GM18951 (cell line): ENCODE measurements around the gene SLC39A1.
"Not testable (repeated sequence)": the region's sequence is repeated elsewhere in the genome, so short reads cannot be mapped to it uniquely, and the experiment has no call there.

ENCODE experiments used
- POLR2A ChIP-seq: IDR thresholded peaks from 4 replicates; pipeline ENCODE4 v1.6.1; 2011; ENCODE audit warnings: mild to moderate bottlenecking; ENCODE audit not compliant: insufficient read length, insufficient read depth; ENCODE audit errors: extremely low read depth
- in situ Hi-C: fragments of 300-500 bp; cut with MboI; formaldehyde crosslinking; loops from one replicate; pipeline ENCODE4 v1.12.0; 2022; ENCODE audit warnings: low sequenced_read_pairs, mixed read lengths, inconsistent platforms; ENCODE audit not compliant: unreplicated experiment

Gene SLC39A1, protein sequence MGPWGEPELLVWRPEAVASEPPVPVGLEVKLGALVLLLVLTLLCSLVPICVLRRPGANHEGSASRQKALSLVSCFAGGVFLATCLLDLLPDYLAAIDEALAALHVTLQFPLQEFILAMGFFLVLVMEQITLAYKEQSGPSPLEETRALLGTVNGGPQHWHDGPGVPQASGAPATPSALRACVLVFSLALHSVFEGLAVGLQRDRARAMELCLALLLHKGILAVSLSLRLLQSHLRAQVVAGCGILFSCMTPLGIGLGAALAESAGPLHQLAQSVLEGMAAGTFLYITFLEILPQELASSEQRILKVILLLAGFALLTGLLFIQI

DNA sequence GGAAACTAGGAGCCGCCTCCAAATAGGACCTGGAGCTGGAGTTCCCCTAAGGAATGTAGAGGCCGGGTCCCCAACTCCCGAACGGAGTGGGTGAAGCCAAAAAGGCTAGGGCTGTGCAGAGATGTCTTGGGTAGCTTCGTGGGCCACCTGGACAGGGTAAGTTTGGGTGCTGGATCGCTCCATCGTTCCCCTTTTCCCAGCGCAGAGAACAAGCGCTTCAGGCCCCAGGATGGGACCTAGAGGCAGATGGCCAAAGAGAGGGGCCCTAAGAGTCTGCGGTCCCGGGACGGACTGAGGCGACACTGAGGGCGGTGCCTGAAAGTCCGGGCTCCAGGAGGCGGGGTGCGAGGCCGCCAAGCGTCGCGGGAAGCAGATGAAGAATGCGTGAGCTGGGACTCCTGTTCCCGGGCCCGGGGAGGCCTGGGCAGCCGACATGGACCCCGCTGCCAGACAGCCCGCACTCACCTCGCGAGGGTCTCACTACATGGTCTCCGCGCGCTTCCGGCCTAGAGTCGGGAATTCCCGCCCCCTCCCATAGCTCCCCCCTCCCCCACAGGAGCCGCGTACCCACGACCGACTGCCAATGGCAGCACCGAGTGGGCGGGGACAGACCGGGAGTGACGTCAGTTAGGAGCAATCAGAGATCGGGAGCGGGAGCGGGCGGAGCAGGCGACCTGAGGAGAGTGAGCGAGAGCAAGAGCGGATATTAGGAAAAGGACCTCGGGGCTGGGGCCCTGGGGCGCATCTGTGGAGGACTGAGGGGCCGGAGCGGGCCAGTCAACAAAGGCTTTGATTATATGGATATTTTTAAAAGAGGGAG, at the start of gene SLC39A1:
SLC39A1 (minus strand) TSS at position 508 of the 820 bp plus-strand sequence. CDS start 822 bp downstream, outside the sequence.
- in situ Hi-C loops, result no loop called here
- TF ChIP-seq POLR2A, result peak; percentile 84

DNA sequence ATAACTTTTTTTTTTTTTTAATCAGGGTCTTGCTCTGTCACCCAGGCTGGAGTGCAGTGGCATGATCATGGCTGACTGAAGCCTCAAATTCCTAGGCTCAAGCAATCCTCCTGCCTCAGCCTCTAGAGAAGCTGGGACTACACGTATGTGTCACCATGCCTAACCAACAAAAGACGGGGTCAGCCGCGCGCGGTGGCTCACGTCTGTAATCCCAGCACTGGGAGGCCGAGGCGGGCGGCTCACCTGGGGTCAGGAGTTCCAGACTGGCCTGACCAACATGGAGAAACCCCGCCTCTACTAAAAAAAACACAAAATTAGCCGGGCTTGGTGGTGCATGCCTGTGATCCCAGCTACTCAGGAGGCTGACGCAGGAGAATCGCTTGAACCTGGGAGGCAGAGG, 49.2 kb upstream of the SLC39A1 start:
- in situ Hi-C loops, result not testable (repeated sequence)

DNA sequence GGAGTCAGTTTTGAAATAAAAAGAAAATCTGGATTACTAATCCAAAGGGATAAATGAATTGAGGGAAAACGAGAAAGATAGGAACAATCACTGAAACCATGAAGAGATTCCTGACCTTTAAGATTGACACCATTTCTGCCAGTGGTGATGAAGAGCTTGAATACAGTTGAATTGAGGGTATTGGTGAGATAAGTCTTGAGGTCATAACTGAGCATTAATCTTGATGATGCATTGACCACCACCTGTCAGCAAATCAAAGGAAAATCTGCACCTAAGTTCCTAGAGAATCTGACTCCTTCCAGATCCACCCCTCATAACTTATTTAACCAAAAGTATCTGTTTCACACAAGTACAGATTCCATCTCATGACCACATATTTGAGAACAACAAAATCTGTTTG, 48.8 kb upstream of the SLC39A1 start:
- TF ChIP-seq POLR2A, result no peak
- in situ Hi-C loops, result no loop called here

DNA sequence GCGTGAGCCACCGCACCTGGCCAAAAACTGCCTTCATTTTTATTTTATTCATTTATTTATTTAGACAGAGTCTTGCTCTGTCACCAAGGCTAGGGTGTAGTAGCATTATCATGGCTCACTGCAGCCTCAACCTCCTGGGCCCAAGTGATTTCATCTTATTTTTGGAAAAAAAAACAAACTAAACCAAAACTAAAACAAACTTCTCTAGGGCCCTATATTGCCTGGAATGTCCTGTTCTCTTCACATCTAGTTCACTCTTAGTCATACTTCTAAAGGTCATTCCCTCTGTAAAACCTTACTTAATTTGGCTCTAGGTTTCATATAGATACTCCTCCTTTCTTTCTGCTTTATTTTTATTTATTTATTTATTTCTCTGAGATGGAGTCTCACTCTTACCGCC, 42.8 kb upstream of the SLC39A1 start:
- TF ChIP-seq POLR2A, result no peak
- in situ Hi-C loops, result no loop called here

DNA sequence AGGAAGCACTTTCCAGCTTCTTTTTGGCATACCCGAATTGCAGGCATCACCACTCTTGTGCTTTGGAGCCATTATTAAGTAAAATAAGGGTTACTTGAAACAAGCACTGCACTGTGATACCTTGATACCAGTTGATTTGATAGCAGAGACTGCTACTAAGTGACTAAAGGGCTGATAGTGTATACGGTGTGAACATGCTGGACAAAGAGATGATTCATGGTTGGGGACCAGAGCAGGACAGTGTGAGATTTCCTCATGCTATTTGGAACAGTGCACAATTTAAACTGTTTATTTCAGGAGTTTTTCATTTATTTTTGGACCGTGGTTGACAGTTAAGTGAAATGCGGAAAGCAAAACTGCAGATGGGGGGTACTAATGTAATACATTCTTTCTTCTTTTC, 37.1 kb upstream of the SLC39A1 start:
- no peak for TF ChIP-seq POLR2A
- in situ Hi-C loops, result no loop called here

DNA sequence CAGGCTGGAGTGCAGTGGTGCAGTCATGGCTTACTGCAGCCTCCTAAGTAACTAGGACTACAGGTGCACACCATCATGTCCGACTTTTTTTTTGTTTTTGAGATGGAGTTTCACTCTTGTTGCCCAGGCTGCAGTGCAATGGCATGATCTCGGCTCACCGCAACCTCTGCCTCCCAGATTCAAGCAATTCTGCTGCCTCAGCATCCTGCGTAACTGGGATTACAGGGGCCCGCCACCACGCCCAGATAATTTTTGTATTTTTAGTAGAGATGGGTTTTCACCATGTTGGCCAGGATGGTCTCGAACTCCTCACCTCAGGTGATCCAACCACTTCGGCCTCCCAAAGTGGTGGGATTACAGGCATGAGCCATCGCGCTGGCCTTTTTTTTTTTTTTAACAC, 33.5 kb upstream of the SLC39A1 start:
- in situ Hi-C loops, result loop anchor here (25.0 kb wide), 1 partner anchor 485 kb away; no protein-coding TSS in a partner anchor

DNA sequence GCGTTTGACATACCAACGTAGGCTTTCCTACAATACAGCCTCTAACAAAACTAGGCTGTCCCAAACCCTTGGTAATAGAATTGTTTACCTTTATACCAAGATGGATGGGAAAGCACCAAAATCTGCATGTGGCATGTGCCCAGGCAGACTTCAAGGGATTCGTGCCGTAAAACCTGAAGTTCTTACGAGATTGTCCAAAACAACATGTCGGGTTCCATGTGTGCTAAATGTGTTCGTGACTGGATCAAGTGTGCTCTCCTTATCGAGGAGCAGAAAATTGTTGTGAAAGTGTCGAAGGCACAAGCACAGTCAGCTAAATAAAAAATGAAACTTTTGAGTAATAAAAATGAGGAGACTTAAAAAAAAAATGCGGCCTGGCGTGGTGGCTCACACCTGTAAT, 32.3 kb upstream of the SLC39A1 start:
- in situ Hi-C loops, result loop anchor here (25.0 kb wide), 1 partner anchor 483 kb away; no protein-coding TSS in a partner anchor
- peak; percentile 1 for TF ChIP-seq POLR2A

DNA sequence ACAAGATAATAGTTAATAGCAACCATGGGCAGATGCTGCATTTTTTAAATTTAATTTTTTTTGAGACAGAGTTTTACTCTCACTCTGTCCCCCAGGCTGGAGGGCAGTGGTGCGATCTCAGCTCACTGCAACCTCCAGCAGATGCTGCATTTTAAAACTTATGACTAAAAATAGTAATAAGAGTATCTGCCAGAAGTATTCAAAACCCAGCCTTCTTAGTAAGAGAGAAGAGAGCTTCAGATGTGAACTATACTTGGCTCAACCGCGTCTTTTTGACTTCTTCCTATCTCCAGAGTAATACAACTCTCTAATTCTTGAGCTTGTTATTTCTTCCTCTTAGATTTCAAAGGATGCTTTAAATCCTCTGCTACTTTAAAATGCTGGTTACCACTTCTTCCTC, 31.9 kb upstream of the SLC39A1 start:
- TF ChIP-seq POLR2A, result peak; percentile 20
- in situ Hi-C loops, result loop anchor here (25.0 kb wide), 1 partner anchor 483 kb away; no protein-coding TSS in a partner anchor

DNA sequence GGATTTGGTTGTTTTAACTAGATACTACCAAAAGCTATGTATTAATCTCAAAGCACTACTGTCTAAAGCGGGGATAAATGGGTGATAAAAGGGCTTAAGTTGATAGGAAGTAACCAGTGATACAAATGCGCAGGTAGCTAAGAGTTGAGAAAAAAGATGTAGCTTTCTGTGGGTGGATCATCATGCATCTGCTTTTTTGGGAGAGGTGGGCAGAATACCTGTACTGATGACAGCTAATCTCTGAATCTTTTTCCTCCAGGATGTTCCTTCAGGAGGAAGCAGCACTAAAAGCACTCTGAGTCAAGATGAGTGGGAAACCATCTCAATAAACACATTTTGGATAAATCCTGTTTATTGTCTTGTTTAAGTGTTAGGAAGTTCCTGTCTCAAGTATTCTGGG, 28.5 kb upstream of the SLC39A1 start:
- no peak for TF ChIP-seq POLR2A
- in situ Hi-C loops, result loop anchor here (25.0 kb wide), 1 partner anchor 480 kb away; no protein-coding TSS in a partner anchor

DNA sequence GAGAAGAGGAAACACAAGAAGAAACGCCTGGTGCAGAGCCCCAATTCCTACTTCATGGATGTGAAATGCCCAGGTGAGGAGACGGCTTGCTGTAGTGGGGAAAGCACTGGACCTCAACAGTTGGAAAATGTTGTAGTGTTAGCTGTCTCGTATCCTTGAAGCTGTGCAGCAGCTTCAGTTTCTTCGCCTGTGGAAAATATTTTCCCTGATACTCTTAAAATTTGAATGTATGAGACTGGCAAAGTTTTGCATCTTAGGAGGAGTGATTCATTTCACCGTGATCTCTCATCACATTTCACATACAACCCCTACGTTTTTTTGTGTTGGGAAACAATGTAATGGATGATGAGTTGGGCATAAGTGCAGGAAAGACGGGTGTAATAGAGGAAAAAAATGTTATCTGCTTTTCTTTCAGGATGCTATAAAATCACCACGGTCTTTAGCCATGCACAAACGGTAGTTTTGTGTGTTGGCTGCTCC, 27.9 kb upstream of the SLC39A1 start:
- TF ChIP-seq POLR2A, result no peak
- in situ Hi-C loops, result loop anchor here (25.0 kb wide), 1 partner anchor 479 kb away; no protein-coding TSS in a partner anchor

DNA sequence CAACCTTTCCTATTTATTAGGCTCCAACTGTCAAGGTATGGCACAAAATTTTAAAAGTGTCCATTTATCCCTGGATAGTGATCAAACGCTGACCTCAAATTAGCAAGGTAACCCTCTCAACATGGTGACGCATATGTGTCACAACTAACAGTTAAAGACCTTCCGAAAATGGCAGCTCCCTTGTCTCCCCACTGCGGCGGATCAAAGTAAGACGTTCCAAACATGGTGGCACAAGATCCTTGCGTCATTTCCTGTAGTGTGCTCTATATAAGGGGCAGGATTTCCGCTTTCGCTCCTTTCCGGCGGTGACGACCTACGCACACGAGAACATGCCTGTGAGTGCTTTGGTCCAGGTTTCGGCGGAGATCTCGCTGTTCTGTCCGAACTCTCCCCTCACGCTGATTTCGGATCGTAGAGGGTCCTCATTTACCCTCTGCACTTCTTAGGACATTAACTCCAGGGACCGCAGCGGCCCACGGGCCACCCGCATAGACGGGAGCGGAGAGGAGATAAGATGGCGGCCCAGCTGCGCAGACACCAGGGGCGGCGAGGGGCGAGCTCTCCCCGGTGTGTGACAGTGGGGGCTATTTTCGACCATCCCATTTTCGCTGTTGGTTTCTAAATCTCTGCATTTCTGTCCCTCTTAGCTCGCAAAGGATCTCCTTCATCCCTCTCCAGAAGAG, 27.3 kb upstream of the SLC39A1 start, which contains the start of gene RPS27:
RPS27 (plus strand) TSS at position 295 of the 683 bp plus-strand sequence; CDS start at position 330, 35 bp downstream.
- in situ Hi-C loops, result loop anchor here (25.0 kb wide), 1 partner anchor 478 kb away; no protein-coding TSS in a partner anchor
- TF ChIP-seq POLR2A, result peak; percentile 100

DNA sequence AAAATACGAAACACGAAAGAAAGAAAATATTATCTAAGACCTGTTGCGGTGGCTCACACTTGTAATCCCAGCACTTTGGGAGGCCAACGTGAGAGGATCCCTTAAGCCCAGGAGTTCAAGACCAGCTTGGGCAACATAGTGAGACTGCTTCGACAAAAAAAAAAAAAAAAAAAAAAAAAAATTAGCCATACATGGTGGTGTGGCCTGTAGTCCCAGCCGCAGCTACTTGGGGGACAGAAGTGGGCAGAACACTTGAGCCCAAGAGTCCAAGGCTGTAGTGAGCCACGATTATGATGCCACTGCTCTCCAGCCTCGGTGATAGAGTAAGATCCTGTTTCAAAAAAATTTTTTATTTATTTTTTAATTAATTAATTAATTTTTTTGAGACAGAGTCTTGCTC, 24.3 kb upstream of the SLC39A1 start:
- no peak for TF ChIP-seq POLR2A
- in situ Hi-C loops, result loop anchor here (10.0 to 25.0 kb wide), 4 partner anchors 163 to 475 kb away; partner anchors contain the start of genes ILF2 and NPR1

DNA sequence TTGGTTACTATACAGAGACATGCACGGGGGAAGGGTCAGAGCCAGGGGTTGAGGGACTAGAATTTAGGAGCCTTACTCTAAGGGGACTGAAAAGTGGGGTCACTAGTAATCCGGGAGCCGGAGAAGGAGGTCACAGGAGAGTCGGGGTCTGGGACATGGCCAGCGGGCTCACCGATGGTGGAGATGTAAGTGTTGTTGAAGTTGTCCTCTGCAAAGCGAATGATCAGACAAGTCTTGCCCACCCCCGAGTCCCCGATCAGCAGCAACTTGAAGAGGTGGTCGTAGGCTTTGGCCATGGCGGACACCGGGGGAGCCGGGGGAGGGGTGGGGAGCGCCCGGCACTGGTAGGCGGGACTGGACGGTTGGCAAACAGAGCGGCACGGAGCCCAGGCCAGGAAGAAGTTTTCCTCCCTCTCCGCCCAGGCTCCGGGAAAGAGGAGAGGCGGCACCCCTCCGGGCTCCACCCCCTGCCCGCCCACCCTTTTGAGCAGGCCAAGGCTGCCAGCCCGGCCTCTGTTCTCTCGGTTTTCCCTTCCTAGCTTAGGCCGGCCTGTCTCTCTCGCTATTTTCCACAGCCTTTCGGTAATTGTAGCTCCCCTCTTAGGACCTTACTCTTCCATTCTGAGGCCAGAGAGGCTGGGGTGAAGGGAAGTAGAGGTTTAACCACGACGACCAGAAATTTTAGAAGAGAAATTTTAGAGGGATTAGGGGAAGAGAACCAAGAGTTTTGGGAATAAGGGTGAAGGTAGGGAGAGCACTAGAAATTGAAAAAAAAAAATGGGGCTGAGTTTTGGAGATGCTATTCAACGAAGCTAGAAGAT, 22.8 kb upstream of the SLC39A1 start, which contains the start of gene RAB13:
RAB13 (minus strand) TSS at position 399 of the 821 bp plus-strand sequence; CDS start at position 296, 103 bp downstream.
- in situ Hi-C loops, result loop anchor here (10.0 to 25.0 kb wide), 4 partner anchors 161 to 474 kb away; partner anchors contain the start of genes ILF2 and NPR1
- peak; percentile 29 for TF ChIP-seq POLR2A
